IMR-90 (cell line): ENCODE data around the gene TLR6. TPM values are rescaled to one million over a fixed set of nuclear protein-coding genes. Genes with fewer than 3 reads are reported as not detected.
A peak's percentile ranks its signal among the peaks of the same experiment; 100 is the strongest.

Experiments
- ATAC-seq: fragments of 200-7000 bp; cut with Tn5 transposase; 2 replicates; pipeline ENCODE4 v1.9.1; 2020; ENCODE audit warnings: low read depth, mild to moderate bottlenecking, moderate library complexity
- BruUV-seq: library from RNA; stranded (reverse); fragments of 400-500 nt; replicated peaks from 2 replicates; lab custom pipeline; 2021; lab: Mats Ljungman, UMichigan
- CTCF ChIA-PET: fragments of 300-600 bp; formaldehyde crosslinking; extraction: SDS; loops from one replicate; lab custom pipeline; 2021; ENCODE audit warnings: antibody characterized with exemption; lab: Yijun Ruan, JAX
- POLR2A ChIA-PET: fragments of 300-600 bp; sonication (Branson Sonifier 250); formaldehyde crosslinking; loops from one replicate; lab custom pipeline; 2022; ENCODE audit warnings: antibody characterized with exemption; ENCODE audit not compliant: unreplicated experiment; lab: Charles Lee
- DNase-seq: peaks from one replicate; pipeline ENCODE4 v3.0.0; 2013
- H2AFZ ChIP-seq: replicated peaks from 2 replicates; pipeline ENCODE3; 2013; ENCODE audit warnings: low read length, mild to moderate bottlenecking; ENCODE audit not compliant: poor library complexity
- H2AK5ac ChIP-seq: 2 replicates; pipeline ENCODE4 v1.6.1; 2013; ENCODE audit warnings: low read depth, low read length, inconsistent platforms
- H2AK9ac ChIP-seq: replicated peaks from 2 replicates; pipeline ENCODE3; 2013; ENCODE audit warnings: mild to moderate bottlenecking, low read depth, low read length, moderate library complexity; ENCODE audit not compliant: poor library complexity
- H2BK120ac ChIP-seq: 2 replicates; pipeline ENCODE4 v1.6.1; 2013; ENCODE audit warnings: low read depth, low read length, inconsistent platforms
- H2BK15ac ChIP-seq: 3 replicates; pipeline ENCODE4 v1.6.1; 2013; ENCODE audit warnings: low read depth, low read length, inconsistent platforms
- H2BK20ac ChIP-seq: 2 replicates; pipeline ENCODE4 v1.6.1; 2013; ENCODE audit warnings: low read depth, mild to moderate bottlenecking, inconsistent platforms, low read length, moderate library complexity
- H2BK5ac ChIP-seq: 2 replicates; pipeline ENCODE4 v1.6.1; 2013; ENCODE audit warnings: mild to moderate bottlenecking, low read depth, low read length, inconsistent platforms; ENCODE audit not compliant: poor library complexity, severe bottlenecking
- H3K14ac ChIP-seq: replicated peaks from 2 replicates; pipeline ENCODE4 v1.6.1; 2013; ENCODE audit warnings: low read depth, low read length, inconsistent platforms
- H3K18ac ChIP-seq: 2 replicates; pipeline ENCODE4 v1.6.1; 2013; ENCODE audit warnings: low read depth, low read length, control low read depth
- H3K23ac ChIP-seq: 2 replicates; pipeline ENCODE4 v1.6.1; 2013; ENCODE audit warnings: low read depth, low read length, inconsistent platforms
- H3K27ac ChIP-seq: 2 replicates; pipeline ENCODE4 v1.5.1; 2013; ENCODE audit warnings: mild to moderate bottlenecking, control low read depth, low read length; ENCODE audit not compliant: insufficient read depth
- H3K27me3 ChIP-seq: 2 replicates; pipeline ENCODE4 v1.6.1; 2013; ENCODE audit warnings: low read length; ENCODE audit not compliant: control insufficient read depth, insufficient read depth
- H3K36me3 ChIP-seq: 2 replicates; pipeline ENCODE4 v1.6.1; 2013; ENCODE audit warnings: low read length, mixed read lengths; ENCODE audit not compliant: control insufficient read depth, insufficient read depth
- H3K4ac ChIP-seq: 2 replicates; pipeline ENCODE4 v1.6.1; 2013; ENCODE audit warnings: low read depth, low read length, inconsistent platforms
- H3K4me1 ChIP-seq: 2 replicates; pipeline ENCODE4 v1.6.1; 2013; ENCODE audit warnings: low read length, mixed read lengths; ENCODE audit not compliant: control insufficient read depth, insufficient read depth
- H3K4me2 ChIP-seq: 2 replicates; pipeline ENCODE4 v1.6.1; 2013; ENCODE audit warnings: low read depth, mild to moderate bottlenecking, control low read depth, low read length, moderate library complexity
- H3K4me3 ChIP-seq: 2 replicates; pipeline ENCODE4 v1.5.1; 2013; ENCODE audit warnings: low read depth, mild to moderate bottlenecking, control low read depth, low read length, moderate library complexity; ENCODE audit not compliant: insufficient read depth
- H3K56ac ChIP-seq: 2 replicates; pipeline ENCODE4 v1.6.1; 2013; ENCODE audit warnings: low read length, inconsistent platforms; ENCODE audit not compliant: insufficient read depth; ENCODE audit errors: extremely low read depth
- H3K79me1 ChIP-seq, 2 experiments: 2 replicates each; pipeline ENCODE4 v1.6.1; 2013; ENCODE audit warnings: low read length in 2 of 2, inconsistent platforms in 1 of 2, low read depth in 1 of 2
- H3K9ac ChIP-seq: 2 replicates; pipeline ENCODE4 v1.6.1; 2013; ENCODE audit warnings: low read depth, low read length, control low read depth
- H3K9me1 ChIP-seq: 2 replicates; pipeline ENCODE4 v1.6.1; 2013; ENCODE audit warnings: low read length, inconsistent platforms; ENCODE audit not compliant: insufficient read depth
- H3K9me3 ChIP-seq: 2 replicates; pipeline ENCODE4 v1.6.1; 2013; ENCODE audit warnings: low read length; ENCODE audit not compliant: control insufficient read depth, insufficient read depth
- H4K20me1 ChIP-seq: 2 replicates; pipeline ENCODE4 v1.6.1; 2013; ENCODE audit warnings: low read length, inconsistent platforms; ENCODE audit not compliant: insufficient read depth
- H4K5ac ChIP-seq: 2 replicates; pipeline ENCODE4 v1.6.1; 2013; ENCODE audit warnings: mild to moderate bottlenecking, low read depth, low read length, control low read depth
- H4K8ac ChIP-seq, 2 experiments: 2 replicates each; pipeline ENCODE4 v1.6.1; 2013; ENCODE audit warnings: low read depth in 2 of 2, low read length in 2 of 2, control low read depth in 1 of 2, inconsistent platforms in 1 of 2
- H4K91ac ChIP-seq: 2 replicates; pipeline ENCODE4 v1.6.1; 2013; ENCODE audit warnings: low read depth, low read length, inconsistent platforms; ENCODE audit not compliant: insufficient read depth
- FOS ChIP-seq: fragments of 150-350 bp; IDR thresholded peaks from 2 replicates; pipeline ENCODE4 v1.6.1; 2016; ENCODE audit warnings: low read depth, low read length
- MXI1 ChIP-seq: IDR thresholded peaks from 2 replicates; pipeline ENCODE4 v1.6.1; 2012; ENCODE audit warnings: low read depth, mild to moderate bottlenecking, low read length, moderate library complexity, borderline replicate concordance
- USF2 ChIP-seq: fragments of 150-350 bp; IDR thresholded peaks from 2 replicates; pipeline ENCODE4 v1.6.1; 2017; ENCODE audit warnings: mild to moderate bottlenecking, antibody characterized with exemption, low read length, low read depth
- WGBS, 2 experiments: methylation state at CpG; one replicate each; pipeline versions ENCODE4 v1.1.5 to v1.1.7; 2013; ENCODE audit warnings: missing lambda C conversion rate in 2 of 2; ENCODE audit not compliant: insufficient read length in 1 of 2; ENCODE audit errors: extremely low coverage in 2 of 2; 5-methylcytosine and 5-hydroxymethylcytosine counted together
- dilution Hi-C: fragments of 300-500 bp; cut with HindIII; formaldehyde crosslinking; loops from one replicate; pipeline ENCODE4 v1.14.3; 2018; ENCODE audit warnings: low sequenced_read_pairs; ENCODE audit not compliant: unreplicated experiment
- in situ Hi-C: fragments of 300-500 bp; cut with MboI; formaldehyde crosslinking; loops from 3 replicates; pipeline ENCODE4 v1.14.3; 2019; ENCODE audit warnings: low sequenced_read_pairs, inconsistent platforms, mixed read lengths
- intact Hi-C: fragments of 100-400 bp; cut with micrococcal nuclease; formaldehyde crosslinking; loops from 2 replicates; pipeline ENCODE4 v1.10.0; 2022
- polyA plus RNA-seq, 3 experiments: library from polyadenylated mRNA; depleted of rRNA; stranded (reverse); fragments of >200 nt; gene quantifications; 2 replicates each; pipeline ENCODE4 v1.2.3, GENCODE V29; 2012; ENCODE audit warnings: low replicate concordance in 1 of 3
- total RNA-seq: library from RNA; depleted of rRNA; stranded (reverse); fragments of >200 nt; gene quantifications from 2 replicates; pipeline ENCODE4 v1.2.3, GENCODE V29; 2012

Gene TLR6
- total and polyA plus RNA-seq, 2 of the 4 experiments (the other 2 are of a cell fraction) = 1.4 to 3.9 TPM

- Histone ChIP-seq H3K9ac (no peak overlapping the region), H2AK5ac (no peak overlapping the region), H3K18ac (peak overlapping the region; percentile 42; the same call in 1 of the 2 replicates), H3K36me3 (no peaks in the 10 kb centered on the region), H3K9me1 (no peaks in the 10 kb centered on the region; the same call in 1 of the 2 replicates), H3K27me3 (no peaks in the 10 kb centered on the region), H3K4ac (peak overlapping the region; percentile 69; the same call in 1 of the 2 replicates), H4K5ac (peak overlapping the region; percentile 67; the same call in 1 of the 2 replicates), H3K79me1 (no peaks in the 10 kb centered on the region), H3K9me3 (peaks cover 7% of the 10 kb centered on the region; the same call in 1 of the 2 replicates), H2BK120ac (peak overlapping the region; percentile 51; the same call in 1 of the 2 replicates), H3K4me2 (no peak overlapping the region), H2BK15ac (peak overlapping the region; percentile 10; the same call in 1 of the 3 replicates), H3K4me1 (peaks cover 17% of the 10 kb centered on the region), H3K27ac (no peak overlapping the region), H2BK20ac (peak overlapping the region; percentile 77), H4K8ac (no peak overlapping the region; a peak in 1 of 4 replicates), H2AK9ac (no peak overlapping the region), H4K91ac (peak overlapping the region; percentile 66), H2AFZ (no peak overlapping the region), H3K14ac (0 out of 2 replicates have a peak overlapping the region, but pooled peaks have one; percentile 10), H3K56ac (no peak overlapping the region), H4K20me1 (no peaks in the 10 kb centered on the region), H3K23ac (no peak overlapping the region), H3K4me3 (no peak overlapping the region), H2BK5ac (no peak overlapping the region)
- DNase-seq (no peak), ATAC-seq (no peak)
- dilution Hi-C loops (no loop called here), intact Hi-C loops (no loop called here), in situ Hi-C loops (no loop called here)
- BruUV-seq = no TSS peak
- CTCF ChIA-PET = no interaction called here
- no peak for TF ChIP-seq MXI1
- TF ChIP-seq USF2 = no peak
- no peak for TF ChIP-seq FOS
- POLR2A ChIA-PET = no interaction called here
- WGBS, 2 experiments = no CpG with 5 or more reads among the region's 5 CpGs
Measured at GRCh38 chr4:38818441-38818976, 38.1 kb downstream of the TLR6 start.
